Measurements from ENCODE around the gene ZNF236.
"Not testable (repeated sequence)": the region's sequence is repeated elsewhere in the genome, so short reads cannot be mapped to it uniquely, and the experiment has no call there.

Gene ZNF236

GRCh38 chr18:76822506-76823160, at the start of gene ZNF236:
Gene ZNF236, plus strand, starts transcription at chr18:76822557. Its CDS starts 51 bp downstream, at chr18:76822608.
- peak within 1 kb of the TSS; percentile 94 for H3K27ac ChIP-seq
- TF ChIP-seq ZFX (IDR thresholded peaks at IDR 0.05; ENCODE audit: borderline replicate concordance) (no peak), CTCF (IDR thresholded peaks at IDR 0.05) (no peak)

DNA sequence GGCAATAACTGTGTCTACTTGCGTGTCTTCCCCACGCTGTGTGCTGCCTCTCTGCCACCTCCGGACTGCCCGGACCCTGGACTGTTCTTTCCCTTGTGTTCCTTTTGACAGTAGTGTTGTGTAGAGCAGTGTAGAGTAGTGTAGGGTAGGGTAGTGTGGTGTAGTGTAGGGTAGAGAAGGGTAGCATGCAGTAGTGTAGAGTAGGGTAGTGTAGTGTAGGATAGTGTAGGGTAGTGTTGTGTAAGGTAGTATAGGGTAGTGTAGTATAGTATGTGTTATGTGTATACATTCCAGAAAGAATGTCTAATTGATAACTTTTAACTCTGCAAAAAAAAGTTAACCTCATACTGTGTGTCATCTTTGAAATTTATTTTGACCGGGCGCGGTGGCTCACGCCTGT, 49.7 kb upstream of the ZNF236 start:
- TF ChIP-seq CTCF (IDR thresholded peaks at IDR 0.05) (no peak), ZFX (IDR thresholded peaks at IDR 0.05; ENCODE audit: borderline replicate concordance) (no peak)
- H3K27ac ChIP-seq, result no peak overlapping the region

DNA sequence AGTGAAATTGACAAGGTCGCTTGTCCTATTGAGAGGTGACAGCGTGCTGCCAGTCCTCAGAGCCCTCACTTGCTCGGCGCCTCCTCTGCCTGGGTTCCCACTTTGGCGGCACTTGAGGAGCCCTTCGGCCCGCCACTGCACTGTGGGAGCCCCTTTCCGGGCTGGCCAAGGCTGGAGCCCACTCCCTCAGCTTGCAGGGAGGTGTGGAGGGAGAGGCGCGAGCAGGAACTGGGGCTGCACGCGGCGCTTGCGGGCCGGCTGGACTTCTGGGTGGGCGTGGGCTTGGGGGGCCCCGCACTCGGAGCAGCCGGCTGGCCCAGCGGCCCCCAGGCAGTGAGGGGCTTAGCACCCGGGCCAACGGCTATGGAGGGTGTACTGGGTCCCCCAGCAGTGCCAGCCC, 45.3 kb upstream of the ZNF236 start:
- not testable (repeated sequence) for H3K27ac ChIP-seq

- TF ChIP-seq CTCF (IDR thresholded peaks at IDR 0.05) (no peak), ZFX (IDR thresholded peaks at IDR 0.05; ENCODE audit: borderline replicate concordance) (no peak)
- no peak overlapping the region for H3K27ac ChIP-seq
Observed at GRCh38 chr18:76783786-76784484, 38.4 kb upstream of the ZNF236 start.

GRCh38 chr18:76785872-76786271, 36.5 kb upstream of the ZNF236 start:
- TF ChIP-seq ZFX (IDR thresholded peaks at IDR 0.05; ENCODE audit: borderline replicate concordance) (no peak), CTCF (IDR thresholded peaks at IDR 0.05) (no peak)
- no peak overlapping the region for H3K27ac ChIP-seq

GRCh38 chr18:76788571-76789317, 33.6 kb upstream of the ZNF236 start:
- no peak overlapping the region for H3K27ac ChIP-seq
- TF ChIP-seq ZFX (IDR thresholded peaks at IDR 0.05; ENCODE audit: borderline replicate concordance) (no peak), CTCF (IDR thresholded peaks at IDR 0.05) (no peak)

DNA sequence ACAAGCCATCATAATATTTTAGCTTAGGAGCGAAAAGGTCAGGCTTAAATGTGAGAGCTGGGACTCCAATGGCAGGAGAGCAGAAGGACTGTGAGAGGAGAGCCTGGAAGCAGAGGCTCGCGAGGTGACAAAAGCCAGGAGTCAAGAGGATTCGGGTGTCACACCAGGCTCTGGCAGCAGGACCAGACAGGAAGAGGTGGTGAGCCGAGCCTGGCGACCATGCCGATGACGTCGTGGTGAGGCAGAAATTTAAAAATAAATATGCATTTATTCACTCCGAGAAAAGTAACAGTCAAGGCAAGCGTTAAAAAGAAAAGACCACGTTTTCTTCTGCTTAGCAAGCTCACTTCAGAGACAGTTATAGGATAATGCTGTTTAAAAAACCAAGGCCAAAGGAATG, 31.3 kb upstream of the ZNF236 start:
- TF ChIP-seq ZFX (IDR thresholded peaks at IDR 0.05; ENCODE audit: borderline replicate concordance) (no peak), CTCF (IDR thresholded peaks at IDR 0.05) (no peak)
- no peak overlapping the region for H3K27ac ChIP-seq

All from 22Rv1 (cell line).